Measurements from ENCODE around the gene CELSR1. TPM values are rescaled to one million over a fixed set of nuclear protein-coding genes. Genes with fewer than 3 reads are reported as not detected.

Gene CELSR1
- total RNA-seq, 1 donor from 2014 or later, result 0.73 TPM

DNA sequence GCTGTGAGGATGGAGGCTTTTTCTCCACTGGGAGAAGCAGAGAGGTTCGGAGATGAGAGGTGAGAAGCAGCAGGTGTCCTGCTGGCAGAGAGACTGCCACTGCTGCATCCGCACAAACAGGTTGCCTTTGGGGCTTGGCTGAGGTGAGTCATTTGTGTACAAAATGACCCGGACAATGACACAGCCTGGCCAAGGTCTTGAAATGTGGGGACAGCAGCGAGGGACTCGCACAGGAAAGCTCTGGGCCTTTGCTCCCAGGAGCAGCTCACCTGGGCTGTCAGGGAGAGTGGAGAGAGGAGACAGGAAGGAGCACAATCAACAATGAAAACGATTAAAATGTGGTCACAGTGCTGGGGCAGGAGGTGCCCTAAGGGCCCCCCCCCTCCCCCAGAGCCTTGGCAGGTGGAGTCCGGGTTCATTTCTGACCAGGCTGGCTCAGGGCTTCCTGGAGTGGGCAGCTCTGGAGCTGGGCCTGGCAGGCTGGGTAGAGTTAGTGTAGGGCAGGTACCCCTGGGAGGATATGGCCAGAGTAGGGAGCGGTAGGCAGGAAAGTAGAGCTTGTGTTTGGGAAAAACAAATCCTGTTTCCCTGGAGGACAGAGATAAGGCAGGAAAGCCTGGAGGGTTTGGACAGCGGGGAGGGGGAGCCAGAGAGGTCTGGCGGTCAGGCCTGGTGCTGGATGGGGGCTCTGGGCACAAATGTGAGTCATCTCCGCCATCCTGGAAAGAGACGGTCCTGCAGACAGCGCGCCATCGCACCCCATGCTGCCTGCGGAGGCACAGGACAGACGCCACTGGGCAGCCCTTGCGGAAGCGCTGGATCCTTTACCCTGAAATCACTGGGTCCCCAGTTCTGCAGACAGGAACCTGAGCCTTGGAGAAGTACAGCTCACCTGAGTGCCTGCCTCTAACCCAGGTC lies 37.8 kb upstream of the CELSR1 start:
- peak; percentile 33 for DNase-seq (ENCODE audit: low read depth, low spot score)

DNA sequence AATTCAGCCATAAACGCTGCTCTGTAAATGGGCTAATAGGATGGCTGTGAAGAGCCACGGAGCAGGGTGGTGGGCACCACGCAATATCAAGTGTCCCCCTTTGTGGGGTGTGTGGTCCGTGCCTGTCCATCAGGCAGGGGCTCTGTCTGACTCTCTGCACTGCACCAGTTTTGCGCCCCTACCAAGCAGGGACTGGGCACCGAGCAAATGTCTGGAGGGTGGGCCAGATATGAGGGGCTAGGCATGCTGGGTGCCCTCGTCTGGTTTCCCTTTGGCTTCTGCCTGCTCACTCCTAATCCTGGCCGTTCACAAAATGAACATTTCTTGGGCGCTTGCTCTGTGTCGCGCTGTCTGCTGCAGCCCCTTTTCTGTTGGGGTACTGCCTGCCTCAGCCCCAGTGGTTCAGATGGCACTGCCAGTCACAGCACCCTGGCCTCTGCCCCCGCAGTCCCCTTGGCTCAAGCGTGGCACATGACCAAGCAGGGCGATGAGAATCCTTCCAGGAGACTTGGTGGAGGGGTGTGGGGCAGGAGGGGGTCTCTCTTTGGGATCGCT lies 37.1 kb upstream of the CELSR1 start:
- DNase-seq (ENCODE audit: low read depth, low spot score), result no peak

DNA sequence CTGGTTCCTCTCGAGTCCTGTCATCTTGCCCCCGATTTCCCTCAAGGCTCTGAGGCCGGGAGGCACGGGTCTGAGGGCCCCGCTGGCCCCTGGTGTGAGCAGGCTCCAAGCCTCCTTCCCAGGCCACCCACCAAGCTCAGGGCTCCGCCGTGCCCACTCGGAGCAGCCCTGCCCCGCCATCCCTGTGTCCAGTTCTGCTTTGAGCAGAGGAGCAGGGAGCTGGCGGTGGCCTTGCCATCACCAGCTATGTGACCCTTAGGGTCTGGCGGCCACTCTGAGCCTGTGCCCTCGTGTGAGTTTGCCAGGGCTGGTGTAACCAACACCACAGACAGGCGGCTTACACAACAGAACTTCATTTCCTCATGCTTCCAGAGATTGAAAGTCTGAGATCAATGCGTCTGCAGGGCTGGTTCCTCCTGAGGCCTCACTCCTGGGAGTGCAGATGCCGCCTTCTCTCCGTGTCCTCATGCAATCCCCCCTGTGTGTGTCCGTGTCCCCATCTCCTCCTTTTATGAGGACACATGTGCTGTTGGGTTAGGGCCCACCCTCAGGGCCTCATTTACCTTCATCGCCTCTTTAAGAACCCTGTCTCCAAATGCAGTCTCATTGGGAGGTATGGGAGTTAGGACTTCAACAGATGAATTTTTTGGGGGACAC lies 36.5 kb upstream of the CELSR1 start:
- no peak for DNase-seq (ENCODE audit: low read depth, low spot score)

DNA sequence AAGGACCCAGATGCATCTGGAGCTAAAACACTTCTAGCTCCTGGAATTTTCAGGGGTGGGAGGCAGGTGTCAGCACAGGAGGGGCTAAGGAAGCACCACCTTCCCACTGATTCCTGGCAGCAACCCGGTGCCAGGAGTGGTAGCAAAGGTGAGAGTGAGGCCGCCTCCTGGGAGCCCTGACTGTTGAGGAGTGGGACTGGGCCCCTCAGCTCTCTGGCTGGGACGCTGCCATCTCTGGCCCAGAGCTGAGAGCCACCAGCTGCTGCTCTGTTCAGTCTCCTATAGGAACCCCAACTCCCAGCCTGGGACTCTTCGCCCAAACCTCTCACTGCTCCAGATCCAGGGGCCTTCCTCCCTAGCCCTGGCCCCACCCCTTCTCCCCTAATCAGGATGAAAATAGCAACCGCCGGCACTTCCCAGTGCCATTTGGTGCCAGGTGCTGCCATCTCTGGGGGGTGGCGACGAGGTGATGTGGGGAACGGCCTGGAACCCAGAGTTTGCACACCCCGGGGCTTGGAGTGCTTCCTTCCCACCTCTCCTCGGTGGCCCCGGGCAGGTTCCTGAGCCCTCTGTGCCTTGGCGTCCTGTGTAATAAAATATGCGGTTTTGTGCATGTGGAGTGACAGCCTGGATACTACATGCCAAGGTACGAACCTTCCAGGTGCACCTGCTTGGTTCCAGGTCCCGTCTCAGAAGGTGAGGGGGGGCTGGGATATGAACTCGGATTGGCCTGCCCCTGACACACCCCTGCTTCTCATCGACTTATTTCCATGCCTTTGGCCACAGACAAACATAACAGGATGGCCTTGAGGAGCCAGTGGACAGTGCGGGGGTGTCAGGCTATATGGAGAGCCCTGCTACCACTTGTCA lies 35.7 kb upstream of the CELSR1 start:
- no peak for DNase-seq (ENCODE audit: low read depth, low spot score)

DNA sequence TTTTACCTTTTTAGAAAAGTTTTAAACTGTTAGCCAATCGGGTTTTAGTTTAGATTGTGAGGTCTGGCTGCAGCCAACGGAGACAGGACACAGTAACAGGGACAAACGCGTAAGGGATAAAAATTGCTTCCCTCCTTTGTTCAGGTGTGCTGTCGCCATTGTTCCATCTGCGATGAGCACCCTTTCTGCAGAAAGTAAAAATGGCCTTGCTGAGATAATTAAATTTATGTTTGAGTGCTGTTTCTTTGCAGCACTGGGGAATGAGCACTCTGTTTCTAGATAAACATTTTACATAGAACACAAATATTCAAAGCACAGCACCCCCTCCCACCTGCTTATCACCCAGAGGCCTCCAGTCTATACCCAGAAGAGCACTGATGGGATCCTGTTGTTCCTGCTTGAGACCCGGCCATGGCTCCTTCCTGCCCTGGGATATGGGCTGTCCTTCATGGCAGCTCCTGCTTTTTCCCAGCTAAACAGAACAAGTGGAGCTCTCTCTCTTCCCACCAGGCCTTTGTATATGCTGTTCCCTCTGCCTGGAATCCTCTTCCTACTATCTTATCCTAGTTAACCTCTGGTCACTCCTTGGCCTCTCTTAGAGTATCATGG lies 34.3 kb upstream of the CELSR1 start:
- no peak for DNase-seq (ENCODE audit: low read depth, low spot score)

DNA sequence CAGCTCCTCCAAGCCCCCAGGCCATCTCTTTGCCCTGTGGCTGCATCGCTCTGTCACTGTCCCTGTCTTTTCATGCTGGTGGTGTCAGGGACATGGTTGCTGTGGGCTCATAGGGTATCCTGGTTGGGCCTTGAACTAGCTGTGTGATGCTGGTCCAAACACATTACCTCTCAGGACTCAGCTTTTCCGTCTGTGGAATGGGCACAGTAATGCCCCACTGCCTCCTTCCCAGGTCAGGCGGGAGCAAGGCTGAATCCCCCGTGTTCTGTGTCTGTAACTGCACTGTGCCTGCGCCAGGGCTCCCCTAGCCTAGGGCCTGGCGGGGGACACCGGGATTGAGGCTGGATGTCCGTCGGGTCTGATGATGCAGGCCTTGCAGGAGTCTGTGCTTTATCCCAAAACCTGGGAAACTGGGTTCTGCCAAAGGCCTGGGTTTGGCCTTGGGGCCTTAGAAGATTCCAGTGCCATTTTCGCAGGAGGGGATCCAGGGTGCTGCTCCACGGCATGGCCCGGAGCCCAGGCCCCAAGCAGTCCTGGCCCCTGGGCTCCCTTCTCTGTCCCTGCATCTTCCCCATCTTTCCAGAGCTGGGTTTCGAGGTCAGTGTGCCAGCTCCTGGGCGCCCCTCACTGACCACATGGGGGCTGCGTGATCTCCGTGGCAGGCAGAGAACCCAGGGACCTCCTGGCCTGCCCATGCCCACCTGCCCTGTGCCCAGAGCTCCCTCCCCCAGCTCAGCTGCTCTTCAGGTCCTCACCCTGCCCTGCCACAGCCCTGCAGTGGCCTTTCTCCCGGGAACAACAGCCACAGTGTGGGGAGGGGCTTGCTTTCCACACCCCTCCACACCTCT lies 32.7 kb upstream of the CELSR1 start:
- no peak for DNase-seq (ENCODE audit: low read depth, low spot score)

DNA sequence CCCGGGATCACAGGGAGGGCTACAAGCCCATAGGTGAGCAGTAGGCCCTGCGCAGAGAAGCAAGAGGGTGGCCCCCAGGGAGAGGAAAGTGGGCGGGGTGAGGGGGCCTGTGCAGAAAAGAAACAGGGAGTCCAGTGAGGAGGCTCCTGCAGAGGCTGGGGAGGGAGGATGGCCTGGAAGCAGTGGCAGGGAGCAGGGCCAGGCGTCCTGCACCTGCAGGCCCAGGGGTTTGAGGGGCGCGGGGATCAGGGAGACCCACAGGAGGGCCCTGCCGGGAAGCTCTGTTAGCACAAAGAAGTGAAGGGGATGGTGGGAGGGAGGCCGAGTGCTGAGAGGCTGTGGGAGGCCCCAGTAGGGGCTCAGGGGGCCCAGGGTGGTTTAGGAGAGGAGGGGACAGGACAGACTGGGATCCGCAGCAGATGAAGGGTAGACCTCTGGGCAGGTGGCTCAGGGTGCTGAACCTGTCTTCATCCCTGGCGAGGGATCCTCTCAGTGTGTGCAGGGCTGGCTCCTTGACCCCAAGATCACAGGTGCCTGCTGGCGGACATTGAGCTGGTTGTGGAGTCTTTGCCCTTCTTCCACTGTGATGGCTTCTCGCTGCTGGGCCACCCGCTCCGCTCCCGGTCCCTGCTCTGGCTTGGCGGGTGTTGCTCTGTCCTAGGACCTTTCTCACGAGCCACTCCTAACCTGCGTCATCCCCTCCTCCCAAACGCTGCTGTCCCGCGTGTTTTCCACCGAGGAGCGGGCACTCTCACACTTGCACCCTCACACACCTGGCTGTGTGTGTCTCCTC lies 31.8 kb upstream of the CELSR1 start:
- DNase-seq (ENCODE audit: low read depth, low spot score), result no peak

DNA sequence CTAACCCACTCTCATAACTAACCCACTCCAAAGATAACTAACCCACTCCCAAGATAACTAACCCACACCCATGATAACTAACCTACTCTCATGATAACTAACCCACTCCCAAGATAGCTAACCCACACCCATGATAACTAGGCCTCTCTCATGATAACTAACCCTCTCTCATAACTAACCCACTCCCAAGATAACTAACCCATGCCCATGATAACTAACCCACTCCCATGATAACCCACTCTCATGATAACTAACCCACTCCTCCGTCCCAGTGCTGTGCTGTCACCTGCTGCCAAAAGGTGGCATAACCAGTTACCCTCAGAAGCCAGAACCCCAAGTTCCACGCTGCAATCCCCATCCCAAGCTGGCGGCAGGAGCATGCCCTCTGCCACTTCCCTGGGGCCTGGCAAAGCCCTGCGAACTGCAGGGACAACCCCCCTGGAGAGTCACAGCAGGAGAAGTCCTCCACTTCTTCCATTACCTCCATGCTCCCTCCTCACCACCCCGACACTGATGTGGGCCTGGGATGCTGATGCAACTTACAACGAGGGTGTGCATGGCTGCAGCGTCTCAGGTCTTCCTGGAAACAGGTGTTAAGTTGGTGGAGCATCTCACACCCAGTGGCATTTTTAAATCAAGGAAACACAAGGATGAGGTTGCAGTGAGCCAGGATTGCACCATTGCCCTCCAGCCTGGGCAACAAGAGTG lies 30.8 kb upstream of the CELSR1 start:
- no peak for DNase-seq (ENCODE audit: low read depth, low spot score)

DNA sequence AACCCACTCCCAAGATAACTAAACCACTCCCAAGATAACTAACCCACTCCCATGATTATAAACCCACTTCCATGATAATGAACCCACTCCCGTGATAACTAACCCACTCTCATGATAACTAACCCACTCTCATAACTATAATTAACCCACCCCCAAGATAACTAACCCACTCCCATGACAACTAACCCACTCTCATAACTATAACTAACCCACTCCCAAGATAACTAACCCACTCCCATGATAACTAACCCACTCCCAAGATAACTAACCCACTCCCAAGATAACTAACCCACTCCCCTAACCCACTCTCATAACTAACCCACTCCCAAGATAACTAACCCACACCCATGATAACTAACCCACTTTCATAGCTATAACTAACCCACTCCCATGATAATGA lies 30.1 kb upstream of the CELSR1 start:
- no peak for DNase-seq (ENCODE audit: low read depth, low spot score)

DNA sequence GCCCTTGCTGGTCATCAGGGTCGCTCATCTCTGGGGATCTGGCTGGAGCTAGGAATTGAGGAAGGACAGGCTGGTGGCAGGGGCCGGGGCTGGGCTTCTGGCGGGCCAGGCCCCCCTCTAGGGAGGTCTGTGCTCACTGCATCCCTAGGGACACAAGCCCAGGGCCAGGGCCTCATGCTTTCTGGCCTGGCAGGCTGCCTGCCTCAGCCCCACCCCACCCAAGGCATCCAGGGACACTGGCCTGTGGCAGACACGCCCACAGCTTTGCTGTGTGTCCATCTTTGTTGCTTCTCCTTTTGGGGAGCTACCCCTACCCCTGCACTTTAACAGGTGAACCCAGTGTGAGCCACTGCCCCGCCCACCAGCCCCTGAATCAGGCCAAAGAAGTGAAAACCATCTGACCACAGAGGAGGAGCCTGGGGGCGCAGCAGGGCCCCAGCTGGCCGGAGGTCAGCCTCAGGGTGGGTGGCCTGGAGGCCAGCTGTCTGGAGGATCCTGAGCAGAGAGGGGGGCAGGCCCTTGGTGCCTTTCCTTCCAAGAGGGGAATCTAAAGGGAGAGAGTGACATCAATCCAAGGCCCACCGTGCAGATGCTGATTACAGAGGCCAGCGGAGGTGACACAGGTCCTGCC lies 26.8 kb upstream of the CELSR1 start:
- no peak for DNase-seq (ENCODE audit: low read depth, low spot score)

DNA sequence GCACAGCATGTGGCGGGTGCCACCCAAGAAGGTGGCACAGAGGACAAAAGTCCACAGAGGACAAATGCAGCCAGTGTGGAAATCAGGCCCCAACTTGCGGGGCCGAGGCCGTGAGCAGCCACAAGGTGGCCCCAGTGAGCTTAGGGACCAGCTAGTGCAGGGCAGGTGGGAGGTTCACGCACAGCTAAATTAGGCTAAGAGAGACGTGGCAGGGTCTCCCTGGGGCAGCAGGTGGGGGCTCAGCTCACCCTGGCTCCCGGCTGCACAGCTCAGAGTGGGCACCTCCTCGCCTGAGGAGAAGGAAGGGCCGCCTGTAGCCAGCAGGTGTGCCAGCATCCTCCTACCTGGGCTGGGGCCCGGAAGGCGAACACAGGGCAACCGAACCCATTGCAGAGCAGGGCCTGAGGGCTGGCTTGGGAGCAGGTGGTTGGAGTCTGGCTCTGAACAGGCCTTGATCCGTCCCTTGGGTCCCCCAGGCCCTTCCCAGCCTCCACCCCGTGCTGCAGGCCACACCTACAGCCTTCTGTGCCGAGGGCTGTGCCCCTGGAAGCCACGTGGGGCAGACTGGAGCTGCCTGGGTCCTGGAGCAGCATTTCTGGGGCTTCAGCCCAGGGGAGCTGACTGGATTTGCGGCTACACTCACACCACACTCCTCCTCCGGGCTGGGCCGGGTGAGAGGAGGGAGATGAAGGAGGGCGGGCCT lies 26.1 kb upstream of the CELSR1 start:
- DNase-seq (ENCODE audit: low read depth, low spot score), result no peak

DNA sequence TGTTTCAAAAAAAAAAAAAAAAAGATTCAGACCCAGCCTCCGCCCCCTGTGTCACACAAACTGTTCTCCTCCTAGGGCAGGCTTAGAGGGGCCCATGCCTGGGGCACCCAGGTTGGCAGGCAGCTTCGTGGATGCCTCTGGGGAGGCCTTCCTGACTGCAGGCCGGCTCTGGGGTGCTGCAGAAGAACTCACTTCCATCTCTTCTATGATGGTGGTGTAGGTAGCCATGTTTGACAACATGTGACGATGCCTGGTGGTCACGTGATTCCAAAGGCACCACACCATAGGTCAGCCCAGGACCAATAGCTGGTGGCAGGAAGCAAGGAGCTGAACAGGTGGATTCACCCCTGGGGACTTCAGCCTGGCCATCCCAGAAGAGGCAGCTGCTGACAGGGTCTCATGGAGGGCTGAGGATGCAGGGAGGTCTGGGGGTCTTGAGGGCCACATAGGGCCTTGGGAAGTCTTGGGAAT lies 24.1 kb upstream of the CELSR1 start:
- DNase-seq (ENCODE audit: low read depth, low spot score), result no peak

DNA sequence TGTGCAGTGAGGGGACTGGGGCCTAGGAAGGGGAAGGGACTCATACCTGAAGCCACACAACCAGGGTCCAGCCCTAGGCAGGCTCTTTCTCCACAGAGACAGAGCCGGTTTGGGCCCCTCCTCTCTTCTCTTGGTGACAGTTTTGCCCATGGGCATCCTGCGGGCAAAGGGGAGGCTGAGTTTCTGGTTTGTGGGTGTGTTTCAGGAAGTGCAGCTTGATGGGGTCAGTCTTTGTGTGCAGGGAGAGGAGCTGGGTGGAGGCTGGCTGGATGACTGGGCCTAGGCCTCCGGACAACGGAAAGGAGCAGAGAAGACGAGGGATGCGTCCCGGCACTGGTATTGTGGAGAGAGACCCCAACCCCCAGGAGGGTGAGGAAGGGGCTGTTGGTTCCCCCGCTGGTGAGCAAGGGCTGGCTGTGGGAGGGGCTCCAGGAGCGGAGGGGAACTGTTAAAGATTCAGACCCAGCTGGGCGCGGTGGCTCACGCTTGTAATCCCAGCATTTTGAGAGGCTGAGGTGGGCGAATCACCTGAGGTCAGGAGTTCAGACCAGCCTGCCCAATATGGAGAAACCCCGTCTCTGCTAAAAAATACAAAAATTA lies 23.4 kb upstream of the CELSR1 start:
- no peak for DNase-seq (ENCODE audit: low read depth, low spot score)

DNA sequence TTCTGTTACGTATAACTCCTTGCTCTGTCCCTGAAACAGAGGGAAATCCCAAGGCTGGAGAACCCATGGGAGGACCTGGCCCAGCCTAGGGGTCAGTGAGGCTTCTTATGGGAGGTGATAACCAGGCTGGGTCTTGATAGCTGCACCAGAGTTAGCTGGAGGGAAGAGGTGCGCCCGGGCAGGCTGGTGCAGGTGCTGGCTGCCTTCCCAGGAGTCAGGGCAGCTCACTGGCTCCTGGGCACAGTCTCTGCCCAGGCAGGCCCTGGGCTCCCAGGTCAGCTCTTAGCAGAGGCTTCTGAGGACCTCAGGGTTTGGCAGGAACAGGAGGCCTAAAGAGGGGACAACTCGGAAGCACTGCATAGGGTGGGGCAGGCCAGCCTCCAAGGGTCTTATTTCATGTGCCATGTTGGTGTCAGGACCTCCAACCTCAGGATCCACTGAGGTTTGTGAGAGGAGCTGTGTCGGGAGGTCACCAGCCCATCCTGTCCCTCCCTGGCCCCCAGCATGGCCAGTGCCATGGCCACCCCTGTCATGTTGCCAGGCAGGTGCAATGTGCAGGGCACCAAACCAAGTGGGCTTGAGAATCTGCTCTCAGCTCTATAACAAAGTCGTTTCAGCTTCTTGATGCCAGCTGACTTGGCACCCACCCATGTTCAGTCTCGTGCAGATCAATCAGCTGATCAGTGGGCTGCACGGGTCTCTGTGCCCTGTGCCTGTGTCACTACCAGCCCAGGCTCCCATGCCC lies 20.5 kb upstream of the CELSR1 start:
- DNase-seq (ENCODE audit: low read depth, low spot score), result no peak

DNA sequence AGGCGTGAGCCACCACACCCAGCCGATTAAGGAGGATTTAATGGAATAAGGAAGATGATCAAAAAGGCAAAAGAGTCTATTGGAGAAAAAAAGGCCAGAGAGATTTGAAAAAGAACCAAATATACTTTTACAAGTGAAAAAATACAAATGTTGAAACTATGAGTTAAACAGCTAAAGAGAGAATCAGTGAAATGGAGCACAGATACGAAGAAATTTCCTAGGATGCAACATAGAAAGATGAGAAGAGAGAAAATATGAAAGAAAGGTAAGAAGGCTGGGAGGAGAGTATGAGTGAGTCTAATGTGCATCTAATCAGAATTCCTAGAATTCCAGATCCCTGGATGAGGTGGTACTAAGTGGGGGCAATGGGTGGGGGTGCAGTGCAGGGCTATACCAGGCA lies 19.4 kb upstream of the CELSR1 start:
- no peak for DNase-seq (ENCODE audit: low read depth, low spot score)

DNA sequence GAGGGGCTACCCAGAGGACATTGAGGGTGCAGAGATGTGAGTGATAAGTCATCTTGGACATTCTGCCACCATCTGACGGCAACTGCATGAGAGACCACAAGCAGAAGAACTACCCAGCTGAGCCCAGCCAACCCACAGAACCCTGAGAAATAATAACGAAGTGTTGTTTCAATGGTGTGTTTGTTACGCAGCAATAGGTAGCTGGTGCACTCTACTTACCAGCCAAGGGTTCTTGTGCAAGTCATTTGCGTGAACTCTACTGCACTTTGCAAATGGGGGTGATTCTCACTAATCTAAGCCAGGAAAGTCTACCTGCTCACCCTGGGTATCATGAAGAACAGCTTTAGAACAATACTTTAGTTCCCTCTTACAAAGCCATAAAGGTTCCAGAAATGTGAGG lies 15.8 kb upstream of the CELSR1 start:
- DNase-seq (ENCODE audit: low read depth, low spot score), result no peak
